Kidney (tissue), 14 donors: ENCODE results near the gene RNF215. TPM values are rescaled to one million over a fixed set of nuclear protein-coding genes. Genes with fewer than 3 reads are reported as not detected.
A peak's percentile ranks its signal among the peaks of the same experiment; 100 is the strongest.

Experiments used
- DNase-seq, 5 donors: peaks; one replicate each; pipeline ENCODE4 v3.0.0-alpha.2; 2013 to 2020
- FAIRE-seq: peaks from 2 replicates; lab custom pipeline; 2012; peaks lifted over from hg19 to GRCh38; lab: Jason Lieb, UNC
- H3K27ac ChIP-seq, 2 donors: one replicate each; pipeline ENCODE4 v1.7.0; 2013; ENCODE audit warnings: low read depth in 2 of 2, low read length in 2 of 2, inconsistent platforms in 1 of 2
- H3K27me3 ChIP-seq: one replicate; pipeline ENCODE4 v1.7.1; 2013; ENCODE audit warnings: low read length, inconsistent platforms; ENCODE audit not compliant: control insufficient read depth, insufficient read depth
- H3K36me3 ChIP-seq, 3 donors: one replicate each; pipeline versions ENCODE4 v1.7.0 to v1.7.1; 2013; ENCODE audit warnings: low read length in 3 of 3, control low read depth in 1 of 3, inconsistent platforms in 1 of 3; ENCODE audit not compliant: insufficient read depth in 3 of 3, control insufficient read depth in 2 of 3
- H3K4me1 ChIP-seq, 3 donors: one replicate each; pipeline versions ENCODE4 v1.7.0 to v1.7.1; 2013; ENCODE audit warnings: low read length in 3 of 3, inconsistent platforms in 1 of 3, low read depth in 1 of 3; ENCODE audit not compliant: control insufficient read depth in 2 of 3, insufficient read depth in 2 of 3
- H3K4me3 ChIP-seq, 3 donors: one replicate each; pipeline versions ENCODE4 v1.7.0 to v1.8.1; 2013; ENCODE audit warnings: low read length in 3 of 3, control low read depth in 1 of 3, inconsistent platforms in 1 of 3
- H3K9ac ChIP-seq, 3 donors: one replicate each; pipeline versions ENCODE4 v1.7.0 to v1.7.1; 2013; ENCODE audit warnings: low read length in 3 of 3, control low read depth in 1 of 3, inconsistent platforms in 1 of 3
- H3K9me3 ChIP-seq, 3 donors: one replicate each; pipeline versions ENCODE4 v1.7.0 to v1.7.1; 2013; ENCODE audit warnings: low read length in 3 of 3, control low read depth in 1 of 3, inconsistent platforms in 1 of 3; ENCODE audit not compliant: control insufficient read depth in 2 of 3, insufficient read depth in 1 of 3
- intact Hi-C: fragments of 100-400 bp; cut with DNase I; formaldehyde crosslinking; loops from one replicate; pipeline ENCODE4 v1.11.1; 2022
- polyA plus RNA-seq: library from polyadenylated mRNA; stranded (reverse); fragments of 350-450 nt; fragmentation: Illumina TruSeq; extraction: RNeasy Lipid Tissue Mini Kit (QIAGEN cat#74804); gene quantifications from one replicate; pipeline ENCODE4 v1.2.3, GENCODE V29; 2014; ENCODE audit warnings: low read depth, low replicate concordance; ENCODE audit not compliant: insufficient read depth
- total RNA-seq: library from RNA; stranded (reverse); fragmentation: NEBNext Ultra II Directional; extraction: Animal tissue kit (Norgen Biotek cat#: 25700); gene quantifications from one replicate; pipeline ENCODE4 v1.2.1, GENCODE V29; 2021
- TF ChIP-seq, protein P1 (sequence below): IDR thresholded peaks from 3 replicates; pipeline ENCODE4 v1.5.1; 2012; ENCODE audit warnings: mild to moderate bottlenecking, moderate library complexity, borderline replicate concordance; ENCODE audit not compliant: insufficient read depth; ENCODE audit errors: extremely low read depth
- donor health status: control.
- donor health status: control.
- donor health status: control.
- donor health status: control.
- donor health status: control.
- donor health status: DM: yes; HTN: yes; CAD: no.
- donor health status: Normal renal cell carcinoma (clear cell type).

RNF215 gene
- total and polyA plus RNA-seq, 2 donors from 2014 or later: 15.9 to 19.7 TPM

DNA sequence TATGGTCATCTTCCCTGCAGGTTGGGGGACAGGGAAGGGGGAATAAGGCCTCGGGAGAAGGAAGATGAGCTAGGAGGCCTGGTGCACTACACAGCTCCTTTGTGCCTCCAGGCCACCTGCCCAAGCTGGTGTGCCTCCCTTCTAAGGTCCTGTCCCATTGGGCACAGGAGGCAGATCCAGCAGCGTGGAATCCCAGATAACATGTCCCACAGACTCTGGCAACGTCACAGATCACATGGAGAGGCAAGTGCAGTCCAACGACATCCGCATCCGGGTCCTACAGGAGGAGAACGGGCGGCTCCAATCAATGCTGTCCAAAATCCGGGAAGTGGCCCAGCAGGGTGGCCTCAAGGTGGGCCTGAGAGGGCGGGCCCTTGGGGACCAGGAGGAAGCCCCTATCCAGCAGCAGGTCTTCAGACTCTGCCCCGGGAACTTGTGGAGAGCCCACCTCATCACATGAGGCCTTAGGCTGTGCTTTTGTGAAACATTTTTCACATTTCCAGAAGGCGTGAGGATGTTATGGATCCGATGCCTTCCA lies 11.8 kb downstream of the RNF215 start:
- intact Hi-C loops: no loop called here
- no peak overlapping the region for H3K4me3 ChIP-seq
- no peaks in the 10 kb centered on the region for H3K36me3 ChIP-seq
- TF ChIP-seq, protein P1, sequence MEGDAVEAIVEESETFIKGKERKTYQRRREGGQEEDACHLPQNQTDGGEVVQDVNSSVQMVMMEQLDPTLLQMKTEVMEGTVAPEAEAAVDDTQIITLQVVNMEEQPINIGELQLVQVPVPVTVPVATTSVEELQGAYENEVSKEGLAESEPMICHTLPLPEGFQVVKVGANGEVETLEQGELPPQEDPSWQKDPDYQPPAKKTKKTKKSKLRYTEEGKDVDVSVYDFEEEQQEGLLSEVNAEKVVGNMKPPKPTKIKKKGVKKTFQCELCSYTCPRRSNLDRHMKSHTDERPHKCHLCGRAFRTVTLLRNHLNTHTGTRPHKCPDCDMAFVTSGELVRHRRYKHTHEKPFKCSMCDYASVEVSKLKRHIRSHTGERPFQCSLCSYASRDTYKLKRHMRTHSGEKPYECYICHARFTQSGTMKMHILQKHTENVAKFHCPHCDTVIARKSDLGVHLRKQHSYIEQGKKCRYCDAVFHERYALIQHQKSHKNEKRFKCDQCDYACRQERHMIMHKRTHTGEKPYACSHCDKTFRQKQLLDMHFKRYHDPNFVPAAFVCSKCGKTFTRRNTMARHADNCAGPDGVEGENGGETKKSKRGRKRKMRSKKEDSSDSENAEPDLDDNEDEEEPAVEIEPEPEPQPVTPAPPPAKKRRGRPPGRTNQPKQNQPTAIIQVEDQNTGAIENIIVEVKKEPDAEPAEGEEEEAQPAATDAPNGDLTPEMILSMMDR: no peak
- no peaks in the 10 kb centered on the region for H3K27me3 ChIP-seq
- FAIRE-seq (no peak), DNase-seq (peak in 1 of 5 donors; percentile 55)
- H3K9me3 ChIP-seq: no peaks in the 10 kb centered on the region
- H3K9ac ChIP-seq: no peak overlapping the region
- H3K4me1 ChIP-seq: peaks cover 0 to 2% (median 0%) of the 10 kb centered on the region in 3 donors
- no peak overlapping the region for H3K27ac ChIP-seq

DNA sequence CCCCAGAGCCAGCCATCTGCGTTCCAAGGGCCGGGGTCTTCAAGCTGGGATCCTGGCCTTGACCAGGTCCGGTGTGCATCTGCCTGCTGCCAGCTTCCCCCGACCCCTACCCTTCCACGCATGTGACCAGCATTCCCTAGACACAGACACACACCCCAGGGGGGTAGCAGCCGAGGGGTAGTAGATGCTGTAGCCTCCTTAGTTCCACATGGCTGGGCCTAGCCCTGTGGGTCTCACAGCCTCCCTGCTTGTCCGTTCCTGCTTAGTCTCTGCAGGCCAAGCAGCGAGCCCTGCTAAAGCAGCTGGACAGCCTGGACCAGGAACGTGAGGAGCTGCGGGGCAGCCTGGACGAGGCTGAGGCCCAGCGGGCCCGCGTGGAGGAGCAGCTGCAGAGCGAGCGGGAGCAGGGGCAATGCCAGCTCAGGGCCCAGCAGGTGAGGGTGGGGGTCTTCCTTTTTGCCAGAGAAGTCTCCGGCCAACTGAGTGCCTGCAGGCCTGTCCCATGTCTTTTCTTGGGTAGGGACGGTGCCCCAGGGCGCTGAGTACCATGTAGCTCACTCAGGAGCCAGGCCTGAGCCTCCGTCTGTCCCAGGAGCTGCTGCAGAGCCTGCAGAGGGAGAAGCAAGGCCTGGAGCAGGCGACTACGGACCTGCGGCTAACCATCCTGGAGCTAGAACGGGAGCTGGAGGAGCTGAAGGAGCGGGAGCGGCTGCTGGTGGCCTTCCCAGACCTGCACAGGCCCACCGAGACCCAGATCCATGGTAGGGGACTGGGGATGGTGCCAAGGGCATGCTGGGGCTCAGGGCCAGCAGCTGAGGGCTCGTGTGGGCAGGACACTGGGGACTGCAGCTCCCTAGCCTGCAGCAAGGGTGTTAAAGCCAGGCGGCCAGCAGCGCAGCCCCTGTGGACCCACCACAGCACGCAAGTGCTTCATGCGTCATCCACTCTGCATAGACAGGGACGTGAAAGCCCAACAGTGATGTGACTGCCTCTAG lies 13.6 kb downstream of the RNF215 start:
- DNase-seq (peak in 3 of 5 donors; percentile 21 to 43 (median 23)), FAIRE-seq (no peak)
- Histone ChIP-seq H3K9me3 (no peaks in the 10 kb centered on the region), H3K9ac (no peak overlapping the region), H3K4me1 (peaks cover 0 to 2% (median 0%) of the 10 kb centered on the region in 3 donors), H3K4me3 (no peak overlapping the region), H3K27ac (no peak overlapping the region), H3K36me3 (no peaks in the 10 kb centered on the region), H3K27me3 (no peaks in the 10 kb centered on the region)
- TF ChIP-seq, protein P1: no peak
- intact Hi-C loops: no loop called here

DNA sequence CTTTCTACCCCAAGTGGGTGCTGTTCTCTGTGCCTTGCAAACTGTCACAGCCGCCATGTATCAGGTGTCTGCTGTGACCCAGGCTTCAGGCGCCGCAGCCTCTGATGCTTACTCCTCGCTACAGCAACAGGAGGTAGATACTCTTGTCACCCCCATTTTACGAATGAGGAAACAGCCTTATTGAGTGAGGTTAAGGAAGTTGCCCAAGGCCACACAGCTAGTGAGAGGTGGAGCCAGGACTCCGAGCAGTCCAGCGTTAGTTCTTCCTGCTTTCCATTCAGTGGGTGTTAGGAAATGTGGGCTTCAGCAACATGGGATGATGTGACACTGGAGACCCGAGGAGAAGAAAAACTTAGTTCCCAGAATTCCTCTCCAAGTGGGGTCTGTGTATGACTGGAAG lies 14.3 kb downstream of the RNF215 start:
- Histone ChIP-seq H3K9me3 (no peaks in the 10 kb centered on the region), H3K9ac (no peak overlapping the region), H3K27ac (no peak overlapping the region), H3K4me3 (no peak overlapping the region), H3K36me3 (no peaks in the 10 kb centered on the region), H3K4me1 (peaks cover 0 to 2% (median 0%) of the 10 kb centered on the region in 3 donors), H3K27me3 (no peaks in the 10 kb centered on the region)
- DNase-seq (no peak), FAIRE-seq (no peak)
- TF ChIP-seq, protein P1: no peak
- intact Hi-C loops: no loop called here
